ENCODE data around the gene NR5A2.

DNA sequence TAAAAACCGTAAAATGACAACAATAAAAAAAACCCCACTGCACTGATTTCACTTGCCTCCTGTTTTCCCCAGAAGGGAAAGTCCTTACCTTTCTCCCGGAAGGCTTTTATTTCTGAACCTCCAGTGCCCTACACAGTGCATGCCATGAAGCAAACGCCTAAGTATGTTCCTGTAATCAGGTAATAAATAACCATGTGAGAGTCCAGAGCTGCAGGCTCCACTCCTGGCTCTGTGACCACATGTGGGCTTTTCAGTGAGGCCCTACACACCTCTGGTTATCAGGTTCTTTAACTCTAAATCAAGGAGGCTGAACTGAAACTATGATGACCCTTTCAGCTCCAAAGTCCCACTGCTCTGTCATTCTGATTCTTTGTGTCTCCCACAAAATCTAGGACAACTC is 20.8 kb upstream of the NR5A2 start:
- no peak for TF ChIP-seq ATF1 (CRISPR knock-in tag; IDR thresholded peaks at IDR 0.05)
- TF ChIP-seq, protein P1, sequence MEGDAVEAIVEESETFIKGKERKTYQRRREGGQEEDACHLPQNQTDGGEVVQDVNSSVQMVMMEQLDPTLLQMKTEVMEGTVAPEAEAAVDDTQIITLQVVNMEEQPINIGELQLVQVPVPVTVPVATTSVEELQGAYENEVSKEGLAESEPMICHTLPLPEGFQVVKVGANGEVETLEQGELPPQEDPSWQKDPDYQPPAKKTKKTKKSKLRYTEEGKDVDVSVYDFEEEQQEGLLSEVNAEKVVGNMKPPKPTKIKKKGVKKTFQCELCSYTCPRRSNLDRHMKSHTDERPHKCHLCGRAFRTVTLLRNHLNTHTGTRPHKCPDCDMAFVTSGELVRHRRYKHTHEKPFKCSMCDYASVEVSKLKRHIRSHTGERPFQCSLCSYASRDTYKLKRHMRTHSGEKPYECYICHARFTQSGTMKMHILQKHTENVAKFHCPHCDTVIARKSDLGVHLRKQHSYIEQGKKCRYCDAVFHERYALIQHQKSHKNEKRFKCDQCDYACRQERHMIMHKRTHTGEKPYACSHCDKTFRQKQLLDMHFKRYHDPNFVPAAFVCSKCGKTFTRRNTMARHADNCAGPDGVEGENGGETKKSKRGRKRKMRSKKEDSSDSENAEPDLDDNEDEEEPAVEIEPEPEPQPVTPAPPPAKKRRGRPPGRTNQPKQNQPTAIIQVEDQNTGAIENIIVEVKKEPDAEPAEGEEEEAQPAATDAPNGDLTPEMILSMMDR (IDR thresholded peaks at IDR 0.05), result no peak
- TF ChIP-seq, protein P2, sequence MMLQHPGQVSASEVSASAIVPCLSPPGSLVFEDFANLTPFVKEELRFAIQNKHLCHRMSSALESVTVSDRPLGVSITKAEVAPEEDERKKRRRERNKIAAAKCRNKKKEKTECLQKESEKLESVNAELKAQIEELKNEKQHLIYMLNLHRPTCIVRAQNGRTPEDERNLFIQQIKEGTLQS (CRISPR knock-in tag; conservative IDR thresholded peaks at IDR 0.05), result no peak
- TF ChIP-seq CREM (CRISPR knock-in tag; IDR thresholded peaks at IDR 0.05), result no peak
- TF ChIP-seq, protein P3, sequence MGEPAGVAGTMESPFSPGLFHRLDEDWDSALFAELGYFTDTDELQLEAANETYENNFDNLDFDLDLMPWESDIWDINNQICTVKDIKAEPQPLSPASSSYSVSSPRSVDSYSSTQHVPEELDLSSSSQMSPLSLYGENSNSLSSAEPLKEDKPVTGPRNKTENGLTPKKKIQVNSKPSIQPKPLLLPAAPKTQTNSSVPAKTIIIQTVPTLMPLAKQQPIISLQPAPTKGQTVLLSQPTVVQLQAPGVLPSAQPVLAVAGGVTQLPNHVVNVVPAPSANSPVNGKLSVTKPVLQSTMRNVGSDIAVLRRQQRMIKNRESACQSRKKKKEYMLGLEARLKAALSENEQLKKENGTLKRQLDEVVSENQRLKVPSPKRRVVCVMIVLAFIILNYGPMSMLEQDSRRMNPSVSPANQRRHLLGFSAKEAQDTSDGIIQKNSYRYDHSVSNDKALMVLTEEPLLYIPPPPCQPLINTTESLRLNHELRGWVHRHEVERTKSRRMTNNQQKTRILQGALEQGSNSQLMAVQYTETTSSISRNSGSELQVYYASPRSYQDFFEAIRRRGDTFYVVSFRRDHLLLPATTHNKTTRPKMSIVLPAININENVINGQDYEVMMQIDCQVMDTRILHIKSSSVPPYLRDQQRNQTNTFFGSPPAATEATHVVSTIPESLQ (CRISPR knock-in tag; IDR thresholded peaks at IDR 0.05), result no peak
- TF ChIP-seq, protein P4, sequence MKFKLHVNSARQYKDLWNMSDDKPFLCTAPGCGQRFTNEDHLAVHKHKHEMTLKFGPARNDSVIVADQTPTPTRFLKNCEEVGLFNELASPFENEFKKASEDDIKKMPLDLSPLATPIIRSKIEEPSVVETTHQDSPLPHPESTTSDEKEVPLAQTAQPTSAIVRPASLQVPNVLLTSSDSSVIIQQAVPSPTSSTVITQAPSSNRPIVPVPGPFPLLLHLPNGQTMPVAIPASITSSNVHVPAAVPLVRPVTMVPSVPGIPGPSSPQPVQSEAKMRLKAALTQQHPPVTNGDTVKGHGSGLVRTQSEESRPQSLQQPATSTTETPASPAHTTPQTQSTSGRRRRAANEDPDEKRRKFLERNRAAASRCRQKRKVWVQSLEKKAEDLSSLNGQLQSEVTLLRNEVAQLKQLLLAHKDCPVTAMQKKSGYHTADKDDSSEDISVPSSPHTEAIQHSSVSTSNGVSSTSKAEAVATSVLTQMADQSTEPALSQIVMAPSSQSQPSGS (CRISPR knock-in tag; IDR thresholded peaks at IDR 0.05; ENCODE audit: borderline replicate concordance, low read depth), result no peak
- TF ChIP-seq CBFB (CRISPR knock-in tag; IDR thresholded peaks at IDR 0.05; ENCODE audit: low read depth), result no peak
- no peak for TF ChIP-seq ESRRA (CRISPR knock-in tag; IDR thresholded peaks at IDR 0.05; ENCODE audit: borderline replicate concordance)
- TF ChIP-seq, protein P5, sequence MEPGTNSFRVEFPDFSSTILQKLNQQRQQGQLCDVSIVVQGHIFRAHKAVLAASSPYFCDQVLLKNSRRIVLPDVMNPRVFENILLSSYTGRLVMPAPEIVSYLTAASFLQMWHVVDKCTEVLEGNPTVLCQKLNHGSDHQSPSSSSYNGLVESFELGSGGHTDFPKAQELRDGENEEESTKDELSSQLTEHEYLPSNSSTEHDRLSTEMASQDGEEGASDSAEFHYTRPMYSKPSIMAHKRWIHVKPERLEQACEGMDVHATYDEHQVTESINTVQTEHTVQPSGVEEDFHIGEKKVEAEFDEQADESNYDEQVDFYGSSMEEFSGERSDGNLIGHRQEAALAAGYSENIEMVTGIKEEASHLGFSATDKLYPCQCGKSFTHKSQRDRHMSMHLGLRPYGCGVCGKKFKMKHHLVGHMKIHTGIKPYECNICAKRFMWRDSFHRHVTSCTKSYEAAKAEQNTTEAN (CRISPR knock-in tag; IDR thresholded peaks at IDR 0.05), result no peak
